ENCODE results near the gene CYYR1.

The CYYR1 gene

DNA sequence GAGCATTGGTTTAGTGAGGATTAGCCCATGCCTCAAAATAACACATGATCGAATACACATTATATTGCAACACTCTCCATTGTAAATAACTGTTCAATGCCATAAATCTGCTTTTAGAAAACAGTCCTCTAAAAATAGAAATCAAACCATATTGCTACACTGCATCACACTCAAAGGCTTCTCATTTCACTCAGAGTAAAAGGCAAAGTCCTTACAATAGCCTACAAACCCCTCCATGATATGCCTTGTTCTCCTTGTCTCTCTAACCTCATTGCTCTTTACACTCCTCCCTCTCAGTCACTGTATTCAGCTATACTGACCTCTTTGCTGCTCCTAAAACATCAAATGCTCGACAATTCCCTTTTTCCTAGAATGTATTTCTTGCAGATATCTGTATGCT, 64.2 kb downstream of the CYYR1 start:
- no peak for TF ChIP-seq Cebpa-rat (IDR thresholded peaks at IDR 0.05)
- no peaks in the 10 kb centered on the region for H3K36me3 ChIP-seq
- H3K27me3 ChIP-seq = no peaks in the 10 kb centered on the region
- H4K20me1 ChIP-seq = no peaks in the 10 kb centered on the region
- no peaks in the 10 kb centered on the region for H3K9me3 ChIP-seq (replicated peaks in 1 of 11)
- H3K4me3 ChIP-seq = no peak overlapping the region
- H3K9ac ChIP-seq = no peak overlapping the region
- no peaks in the 10 kb centered on the region for H3K4me1 ChIP-seq
- no peak overlapping the region for H3K27ac ChIP-seq
- H3K4me2 ChIP-seq = no peak overlapping the region

DNA sequence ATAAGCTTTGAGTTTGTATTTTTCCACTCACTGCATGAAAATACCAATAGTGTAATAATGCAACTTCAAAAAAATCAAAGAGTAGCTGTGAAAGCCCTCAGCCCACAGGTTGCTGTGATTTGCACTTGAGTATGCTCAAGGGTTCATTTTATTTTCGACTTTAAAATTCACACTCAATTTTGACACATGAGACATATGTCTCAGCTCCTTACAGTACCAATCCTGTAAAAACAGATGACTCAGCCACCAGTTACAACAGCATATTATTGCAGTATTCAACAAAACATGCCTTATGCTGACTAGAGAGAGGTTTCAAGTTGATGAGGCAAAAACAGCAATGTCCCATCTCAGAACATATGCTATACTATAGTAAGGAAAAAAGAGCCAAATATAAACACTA, 66.1 kb downstream of the CYYR1 start:
- no peak for TF ChIP-seq Cebpa-rat (IDR thresholded peaks at IDR 0.05)
- H3K27ac ChIP-seq = no peak overlapping the region
- H3K36me3 ChIP-seq = no peaks in the 10 kb centered on the region
- H3K9ac ChIP-seq = no peak overlapping the region
- H3K4me3 ChIP-seq = no peak overlapping the region
- H3K4me1 ChIP-seq = no peaks in the 10 kb centered on the region
- no peaks in the 10 kb centered on the region for H4K20me1 ChIP-seq
- no peaks in the 10 kb centered on the region for H3K9me3 ChIP-seq (replicated peaks in 1 of 11)
- no peak overlapping the region for H3K4me2 ChIP-seq
- H3K27me3 ChIP-seq = no peaks in the 10 kb centered on the region

DNA sequence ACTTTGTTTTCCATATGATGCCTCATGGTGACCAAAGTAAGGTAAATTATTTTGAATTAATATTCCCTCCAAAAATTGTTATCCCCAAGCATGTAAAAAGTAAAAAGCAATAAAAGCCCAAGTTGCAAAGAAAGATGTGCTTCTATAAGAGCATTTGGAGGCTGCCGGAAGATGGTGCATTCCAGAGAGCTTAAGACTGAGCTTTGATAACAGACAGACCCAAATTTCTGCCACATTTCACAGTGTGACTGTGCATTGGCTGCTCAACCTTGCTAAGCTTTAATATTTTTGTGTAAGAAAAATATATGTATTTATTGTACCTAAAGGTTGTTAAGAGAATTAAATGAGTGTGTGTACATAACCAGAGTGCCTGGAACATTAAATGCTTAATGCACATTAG, 67.9 kb downstream of the CYYR1 start:
- Histone ChIP-seq H3K36me3 (no peaks in the 10 kb centered on the region), H3K9me3 (replicated peaks in 1 of 11) (no peaks in the 10 kb centered on the region), H3K27me3 (no peaks in the 10 kb centered on the region), H3K4me2 (no peak overlapping the region), H3K4me1 (no peaks in the 10 kb centered on the region), H4K20me1 (no peaks in the 10 kb centered on the region), H3K4me3 (no peak overlapping the region), H3K27ac (no peak overlapping the region), H3K9ac (no peak overlapping the region)
- no peak for TF ChIP-seq Cebpa-rat (IDR thresholded peaks at IDR 0.05)

DNA sequence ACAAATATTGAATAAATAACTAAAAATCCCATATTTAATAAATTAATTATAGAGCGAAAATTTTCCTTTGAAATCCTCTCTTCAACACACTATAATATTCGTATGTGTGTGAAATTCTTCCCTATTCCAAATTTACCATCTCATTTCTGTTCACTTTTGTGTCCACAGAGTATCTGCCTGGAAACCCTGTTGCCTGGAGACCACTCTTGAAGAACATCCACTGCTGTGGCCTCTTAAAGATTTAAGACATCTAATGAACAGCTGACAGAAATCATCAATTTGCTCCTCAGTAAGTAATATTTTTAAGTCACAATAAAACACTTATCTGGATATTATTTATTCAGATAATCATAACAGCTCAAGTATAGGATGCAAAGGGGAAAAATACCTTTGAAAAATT, 69.7 kb downstream of the CYYR1 start:
- Histone ChIP-seq H3K4me2 (no peak overlapping the region), H4K20me1 (no peaks in the 10 kb centered on the region), H3K4me1 (no peaks in the 10 kb centered on the region), H3K36me3 (no peaks in the 10 kb centered on the region), H3K27me3 (no peaks in the 10 kb centered on the region), H3K27ac (no peak overlapping the region), H3K4me3 (no peak overlapping the region), H3K9ac (no peak overlapping the region), H3K9me3 (replicated peaks in 1 of 11) (peaks cover 0 to 17% (median 9%) of the 10 kb centered on the region in 11 experiments; a peak in 12 of 22 replicates)
- no peak for TF ChIP-seq Cebpa-rat (IDR thresholded peaks at IDR 0.05)

DNA sequence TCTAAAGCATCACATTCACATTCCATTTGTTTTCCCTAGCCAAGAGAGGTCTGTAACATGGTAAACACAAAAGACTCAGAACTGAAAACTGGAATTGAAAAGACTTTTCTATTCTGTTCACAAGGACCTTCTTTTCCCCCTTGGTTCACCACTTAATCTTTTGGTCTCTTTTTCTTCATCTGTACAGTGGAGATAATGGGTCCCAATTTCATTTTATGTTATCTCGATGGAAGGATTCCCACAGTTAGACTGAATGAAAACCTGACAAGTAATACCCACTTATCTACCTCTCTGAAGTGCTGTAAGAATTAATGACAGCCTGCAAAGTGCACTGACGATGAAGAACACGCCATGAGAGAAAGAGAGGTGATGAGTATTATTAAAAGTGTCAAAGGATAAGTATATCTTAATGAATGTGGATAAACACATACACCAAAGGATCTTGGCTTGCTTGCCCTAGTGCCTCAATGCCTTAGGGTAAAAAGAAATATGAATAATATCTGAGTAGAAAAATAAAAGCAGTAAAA, 71.5 kb downstream of the CYYR1 start:
- H3K9ac ChIP-seq = no peak overlapping the region
- no peaks in the 10 kb centered on the region for H3K27me3 ChIP-seq
- H3K4me1 ChIP-seq = no peaks in the 10 kb centered on the region
- TF ChIP-seq Cebpa-rat (IDR thresholded peaks at IDR 0.05) = no peak
- H3K4me2 ChIP-seq = no peak overlapping the region
- no peaks in the 10 kb centered on the region for H3K36me3 ChIP-seq
- H4K20me1 ChIP-seq = no peaks in the 10 kb centered on the region
- H3K27ac ChIP-seq = no peak overlapping the region
- peaks cover 0 to 24% (median 11%) of the 10 kb centered on the region in 11 experiments; a peak in 12 of 22 replicates for H3K9me3 ChIP-seq (replicated peaks in 1 of 11)
- no peak overlapping the region for H3K4me3 ChIP-seq

DNA sequence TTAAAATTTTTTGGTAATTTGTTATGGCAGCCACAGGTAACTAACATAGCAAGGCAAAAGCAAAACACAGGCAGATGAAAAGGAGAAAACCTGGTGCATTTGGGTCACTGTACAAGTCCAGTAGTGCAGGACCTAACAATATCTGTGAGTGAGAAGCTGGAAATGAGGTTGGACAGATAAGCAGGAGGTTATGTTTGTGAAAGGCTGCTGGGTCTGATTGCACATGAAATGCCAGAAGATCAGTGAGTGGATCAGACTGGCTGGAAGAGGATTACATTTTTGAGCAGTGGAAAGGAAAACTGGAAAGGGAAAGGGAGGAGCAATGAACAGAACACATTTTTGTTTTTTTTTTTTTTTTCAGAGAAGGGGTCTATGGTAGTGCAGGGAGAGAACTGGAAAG, 73.6 kb downstream of the CYYR1 start:
- no peaks in the 10 kb centered on the region for H3K27me3 ChIP-seq
- no peaks in the 10 kb centered on the region for H3K36me3 ChIP-seq
- H3K9ac ChIP-seq = no peak overlapping the region
- H3K4me3 ChIP-seq = no peak overlapping the region
- no peak overlapping the region for H3K27ac ChIP-seq
- H3K4me2 ChIP-seq = no peak overlapping the region
- TF ChIP-seq Cebpa-rat (IDR thresholded peaks at IDR 0.05) = no peak
- peaks cover 0 to 35% (median 19%) of the 10 kb centered on the region in 11 experiments; a peak in 17 of 22 replicates for H3K9me3 ChIP-seq (replicated peaks in 1 of 11)
- no peaks in the 10 kb centered on the region for H4K20me1 ChIP-seq
- H3K4me1 ChIP-seq = peaks cover 0 to 8% (median 0%) of the 10 kb centered on the region in 10 experiments; a peak in 3 of 20 replicates

DNA sequence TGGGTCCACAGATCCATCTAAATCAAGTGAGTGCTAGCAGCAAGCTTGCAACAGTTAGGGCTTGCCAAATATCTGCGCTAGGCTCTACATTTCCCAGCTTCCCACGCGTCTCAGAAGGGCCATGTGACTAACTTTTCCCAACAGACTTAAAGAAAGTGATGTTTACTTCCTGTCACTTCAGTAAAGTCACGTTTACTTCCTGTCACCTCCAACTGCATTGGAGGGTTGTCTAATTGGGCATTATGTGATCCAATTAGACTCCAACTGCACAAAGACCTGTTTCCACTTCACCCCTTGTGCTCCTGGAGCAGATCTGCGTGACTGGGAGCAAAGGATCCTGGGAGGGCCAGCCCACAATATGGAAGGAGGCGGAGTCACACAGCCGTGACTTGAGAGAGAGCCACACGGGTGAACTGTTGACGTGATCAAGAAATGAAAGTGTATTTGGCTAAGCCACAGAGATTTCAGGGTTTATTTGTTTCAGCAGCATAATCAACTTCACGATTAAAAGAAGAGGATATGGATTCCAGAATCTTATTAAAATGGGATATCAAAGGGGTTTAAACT, 77.7 kb downstream of the CYYR1 start:
- Histone ChIP-seq H3K9ac (no peak overlapping the region), H3K27ac (0 out of 22 replicates have a peak overlapping the region, but pooled peaks of 1 of the 11 experiments have one; percentile 5), H4K20me1 (no peaks in the 10 kb centered on the region), H3K36me3 (no peaks in the 10 kb centered on the region), H3K9me3 (replicated peaks in 1 of 11) (peaks cover 0 to 35% (median 19%) of the 10 kb centered on the region in 11 experiments; a peak in 17 of 22 replicates), H3K4me1 (peaks cover 0 to 8% (median 0%) of the 10 kb centered on the region in 10 experiments; a peak in 3 of 20 replicates), H3K27me3 (no peaks in the 10 kb centered on the region), H3K4me2 (0 out of 22 replicates have a peak overlapping the region, but pooled peaks of 1 of the 11 experiments have one; percentile 20), H3K4me3 (no peak overlapping the region)
- no peak for TF ChIP-seq Cebpa-rat (IDR thresholded peaks at IDR 0.05)

DNA sequence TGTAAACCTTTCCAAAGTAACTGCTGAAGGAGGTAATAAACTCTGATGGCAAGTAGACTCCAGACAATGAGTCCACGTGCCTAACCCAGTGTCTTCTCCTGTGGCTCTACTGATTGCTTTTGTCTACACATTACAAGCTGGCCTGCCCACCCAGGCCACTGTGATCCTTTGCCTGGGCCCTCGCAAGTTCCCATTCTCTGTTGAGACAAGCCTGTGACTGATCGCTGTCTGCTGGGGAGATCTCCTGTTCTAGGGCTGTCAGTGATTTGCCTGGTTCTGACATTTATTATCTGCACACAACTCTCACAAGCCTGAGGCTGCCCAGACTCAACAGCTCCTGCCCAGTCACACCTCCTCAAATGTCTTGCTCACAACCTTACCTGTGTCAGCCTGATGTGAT, 81.4 kb downstream of the CYYR1 start:
- peaks cover 0 to 25% (median 8%) of the 10 kb centered on the region in 11 experiments; a peak in 17 of 22 replicates for H3K9me3 ChIP-seq (replicated peaks in 1 of 11)
- H3K4me2 ChIP-seq = no peak overlapping the region
- H3K4me1 ChIP-seq = peaks cover 0 to 8% (median 0%) of the 10 kb centered on the region in 10 experiments; a peak in 5 of 20 replicates
- H4K20me1 ChIP-seq = no peaks in the 10 kb centered on the region
- H3K27me3 ChIP-seq = no peaks in the 10 kb centered on the region
- no peak overlapping the region for H3K9ac ChIP-seq
- no peak overlapping the region for H3K27ac ChIP-seq
- no peaks in the 10 kb centered on the region for H3K36me3 ChIP-seq
- no peak overlapping the region for H3K4me3 ChIP-seq
- TF ChIP-seq Cebpa-rat (IDR thresholded peaks at IDR 0.05) = no peak

DNA sequence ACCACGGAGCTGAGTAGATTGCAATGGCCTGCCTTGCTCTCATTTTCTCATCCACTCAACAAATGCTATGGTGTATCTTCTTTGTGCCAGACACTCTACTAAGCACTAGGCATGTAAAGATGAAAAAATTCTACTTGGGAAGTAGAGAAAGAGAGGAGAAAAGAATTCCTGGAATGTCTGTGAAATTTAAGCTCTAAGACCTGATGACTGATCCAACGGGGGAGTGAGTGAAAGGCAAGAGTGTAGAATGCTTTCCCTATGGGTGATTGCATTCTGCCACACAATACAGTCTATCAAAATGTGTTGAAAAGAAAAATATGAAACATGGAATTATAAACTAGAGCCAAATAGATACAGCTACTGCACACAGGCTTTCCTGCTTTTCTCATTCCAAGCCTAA, 82.3 kb downstream of the CYYR1 start:
- H3K27ac ChIP-seq = no peak overlapping the region
- H3K27me3 ChIP-seq = no peaks in the 10 kb centered on the region
- H3K4me1 ChIP-seq = peaks cover 0 to 8% (median 0%) of the 10 kb centered on the region in 10 experiments; a peak in 5 of 20 replicates
- H3K36me3 ChIP-seq = no peaks in the 10 kb centered on the region
- peaks cover 0 to 22% (median 8%) of the 10 kb centered on the region in 11 experiments; a peak in 17 of 22 replicates for H3K9me3 ChIP-seq (replicated peaks in 1 of 11)
- no peak for TF ChIP-seq Cebpa-rat (IDR thresholded peaks at IDR 0.05)
- H4K20me1 ChIP-seq = no peaks in the 10 kb centered on the region
- no peak overlapping the region for H3K4me3 ChIP-seq
- H3K9ac ChIP-seq = no peak overlapping the region
- H3K4me2 ChIP-seq = no peak overlapping the region

DNA sequence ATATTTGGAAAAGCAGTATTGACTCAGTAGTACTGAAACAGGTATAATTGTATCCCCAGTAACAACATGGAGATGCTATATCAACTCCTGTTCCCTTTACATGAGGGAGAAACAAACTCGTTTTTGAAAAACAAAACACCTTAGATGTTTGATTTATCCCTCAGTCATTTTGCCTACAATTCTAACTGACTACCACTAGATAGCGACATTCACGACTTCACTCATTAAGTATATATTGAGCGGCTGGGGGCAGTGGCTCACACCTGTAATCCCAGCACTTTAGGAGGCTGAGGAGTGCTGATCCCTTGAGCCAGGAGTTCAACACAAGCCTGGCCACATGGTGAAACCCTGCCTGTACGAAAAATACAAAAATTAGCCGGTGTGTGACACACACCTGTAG, 83.3 kb downstream of the CYYR1 start:
- peaks cover 0 to 4% (median 0%) of the 10 kb centered on the region in 10 experiments; a peak in 3 of 20 replicates for H3K4me1 ChIP-seq
- H3K27me3 ChIP-seq = no peaks in the 10 kb centered on the region
- H3K9ac ChIP-seq = no peak overlapping the region
- no peak overlapping the region for H3K27ac ChIP-seq
- no peak overlapping the region for H3K4me2 ChIP-seq
- no peak overlapping the region for H3K4me3 ChIP-seq
- no peak for TF ChIP-seq Cebpa-rat (IDR thresholded peaks at IDR 0.05)
- H3K9me3 ChIP-seq (replicated peaks in 1 of 11) = peaks cover 0 to 14% (median 0%) of the 10 kb centered on the region in 11 experiments; a peak in 5 of 22 replicates
- H4K20me1 ChIP-seq = no peaks in the 10 kb centered on the region
- no peaks in the 10 kb centered on the region for H3K36me3 ChIP-seq
